Stimulated activated naive CD8-positive, alpha-beta T cell treated with anti-CD3 and anti-CD28 coated beads, Interleukin-15, Interleukin-2, amounts not matched to agents 100 ng/mL and 50 ng/mL, for 24 hours (primary cell): Measurements from ENCODE around the gene ZNF354C.

ENCODE experiments used
- H3K27ac Mint-ChIP-seq: one replicate; pipeline ENCODE4 v1.8.0; 2021; ENCODE audit warnings: mild to moderate bottlenecking, mixed read lengths
- H3K27me3 Mint-ChIP-seq: one replicate; pipeline ENCODE4 v1.8.0; 2021; ENCODE audit warnings: mixed read lengths
- H3K36me3 Mint-ChIP-seq: one replicate; pipeline ENCODE4 v1.8.0; 2021; ENCODE audit warnings: low read depth, mixed read lengths
- H3K4me1 Mint-ChIP-seq: one replicate; pipeline ENCODE4 v1.8.0; 2021; ENCODE audit warnings: low read depth, mixed read lengths
- H3K4me3 Mint-ChIP-seq: one replicate; pipeline ENCODE4 v1.8.0; 2021; ENCODE audit warnings: mild to moderate bottlenecking, mixed read lengths
- H3K9me3 Mint-ChIP-seq: one replicate; pipeline ENCODE4 v1.8.0; 2021; ENCODE audit warnings: mixed read lengths

The ZNF354C gene

DNA sequence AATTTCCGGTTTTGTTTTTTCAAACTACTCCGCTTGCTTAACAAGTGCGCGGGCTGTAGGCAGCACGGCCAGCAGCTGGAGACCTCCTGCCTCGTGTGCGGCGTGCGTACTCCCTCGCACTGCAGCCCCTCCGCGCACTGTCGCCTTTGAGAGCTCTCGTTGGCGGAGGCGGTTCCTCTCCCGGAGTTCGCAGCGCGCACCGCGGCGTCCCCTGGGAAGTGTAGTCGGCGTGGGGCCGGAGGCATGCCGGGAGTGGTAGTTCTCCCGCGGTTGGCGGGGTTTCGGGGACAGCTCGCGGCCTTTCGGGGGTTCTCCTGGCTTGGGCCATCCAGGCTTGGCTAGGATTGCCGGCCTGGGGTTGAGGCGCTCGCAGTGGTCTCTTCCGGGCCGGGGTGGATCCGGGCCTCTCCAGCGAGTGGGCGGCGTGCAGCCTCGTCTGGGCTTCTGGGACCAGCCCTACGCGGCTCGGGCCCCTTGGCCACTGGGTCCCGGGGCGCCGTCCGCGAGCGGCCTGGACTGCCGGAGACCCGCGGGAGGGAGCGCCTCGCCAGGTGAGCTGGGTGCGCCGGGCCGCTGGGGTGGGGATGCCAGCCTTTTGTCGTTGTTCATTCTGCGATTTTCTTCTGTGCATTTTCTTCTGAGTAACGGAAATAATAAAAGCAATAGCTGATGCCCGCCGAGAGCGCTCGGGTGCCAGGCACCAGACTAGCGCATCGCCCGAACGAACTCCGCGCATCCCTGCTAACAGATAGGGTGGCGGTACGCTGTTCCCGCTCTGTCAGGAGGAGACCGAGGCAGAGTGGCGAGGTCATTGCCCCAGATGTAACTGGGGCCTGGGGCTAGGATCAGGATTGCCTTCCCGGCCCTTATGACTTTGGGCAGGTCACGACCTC, at the start of gene ZNF354C:
Gene ZNF354C, plus strand, starts transcription at position 258 of the 893 bp plus-strand sequence. CDS start 1,696 bp downstream, outside the sequence.
- H3K27ac Mint-ChIP-seq: peak within 1 kb of the TSS; percentile 76
- peaks cover 17% of the 10 kb centered on the region for H3K4me1 Mint-ChIP-seq
- peaks cover 54% of the 10 kb centered on the region for H3K36me3 Mint-ChIP-seq
- peaks cover 19% of the 10 kb centered on the region for H3K9me3 Mint-ChIP-seq
- peak within 1 kb of the TSS; percentile 85 for H3K4me3 Mint-ChIP-seq
- no peaks in the 10 kb centered on the region for H3K27me3 Mint-ChIP-seq

DNA sequence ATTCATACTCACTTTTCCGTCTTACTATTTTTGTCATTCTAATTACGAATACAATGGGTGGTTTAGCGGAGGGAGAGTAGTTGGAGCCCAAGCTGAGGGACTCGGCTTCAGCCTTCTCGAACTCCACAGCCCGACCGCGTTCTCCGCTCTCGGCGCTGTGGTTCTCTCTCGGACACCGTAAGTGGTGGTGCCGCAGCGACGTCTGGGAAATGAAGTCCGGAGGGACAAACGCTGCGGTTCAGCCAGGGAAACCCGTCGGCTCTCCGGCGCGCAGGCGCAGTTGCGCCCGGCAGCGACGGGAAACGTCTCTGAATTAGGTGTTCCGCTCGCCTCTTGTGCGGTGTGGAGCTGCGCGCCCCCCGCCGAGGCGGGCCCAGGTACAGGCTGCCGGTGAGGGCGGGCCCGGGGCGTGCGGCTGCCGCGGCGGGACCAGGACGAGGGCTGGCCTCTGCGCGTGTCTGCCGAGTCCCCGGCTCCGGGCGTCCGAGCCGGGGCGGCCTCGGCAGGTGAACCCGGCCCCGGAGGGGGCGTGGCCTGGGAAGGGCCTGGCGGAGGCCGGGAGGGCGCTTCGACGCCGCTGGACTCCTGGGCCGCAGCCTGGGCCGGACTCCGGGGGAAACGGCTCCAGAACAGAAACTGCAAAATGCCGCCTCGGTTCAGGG, 36.5 kb upstream of the ZNF354C start, which contains the start of gene ZNF879:
Gene ZNF879, plus strand, starts transcription at position 277 of the 662 bp plus-strand sequence. CDS start 1,201 bp downstream, outside the sequence.
- peak within 1 kb of the TSS; percentile 87 for H3K27ac Mint-ChIP-seq
- peaks cover 14% of the 10 kb centered on the region for H3K4me1 Mint-ChIP-seq
- H3K27me3 Mint-ChIP-seq: peaks cover 3% of the 10 kb centered on the region
- H3K36me3 Mint-ChIP-seq: peaks cover 42% of the 10 kb centered on the region
- peak within 1 kb of the TSS; percentile 86 for H3K4me3 Mint-ChIP-seq
- peaks cover 27% of the 10 kb centered on the region for H3K9me3 Mint-ChIP-seq

GRCh38 chr5:179033004-179033580, 27.1 kb upstream of the ZNF354C start:
- Mint-ChIP-seq H3K4me3 (no peak overlapping the region), H3K27me3 (no peaks in the 10 kb centered on the region), H3K27ac (no peak overlapping the region), H3K36me3 (peaks cover 85% of the 10 kb centered on the region), H3K4me1 (no peaks in the 10 kb centered on the region), H3K9me3 (peaks cover 69% of the 10 kb centered on the region)

- H3K27me3 Mint-ChIP-seq: no peaks in the 10 kb centered on the region
- peaks cover 13% of the 10 kb centered on the region for H3K36me3 Mint-ChIP-seq
- H3K4me1 Mint-ChIP-seq: no peaks in the 10 kb centered on the region
- H3K4me3 Mint-ChIP-seq: no peak overlapping the region
- H3K27ac Mint-ChIP-seq: no peak overlapping the region
- H3K9me3 Mint-ChIP-seq: peaks cover 53% of the 10 kb centered on the region
These were observed 15.4 kb upstream of the ZNF354C start for GRCh38 chr5:179044765-179045164.

DNA sequence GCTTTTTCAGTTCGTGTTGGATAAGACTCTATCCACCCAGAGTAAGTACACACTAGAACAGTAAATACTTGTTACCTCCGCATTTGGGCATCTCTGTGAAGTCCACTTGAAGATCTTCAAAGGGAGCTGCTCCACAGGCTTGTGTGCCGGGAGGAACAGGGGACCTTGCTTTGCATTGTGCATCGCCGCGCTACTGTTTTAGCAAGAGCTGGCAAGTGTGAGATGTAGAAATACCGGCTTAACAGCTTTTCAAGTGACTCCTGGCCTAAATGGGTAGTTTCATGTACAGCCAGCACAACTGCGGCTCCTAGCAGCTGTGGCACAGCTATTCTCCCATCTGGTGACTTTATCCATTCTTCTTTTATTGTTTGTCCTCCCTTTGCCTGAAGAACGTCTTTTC, 8.4 kb upstream of the ZNF354C start:
- Mint-ChIP-seq H3K4me3 (no peak overlapping the region), H3K4me1 (no peaks in the 10 kb centered on the region), H3K27ac (no peak overlapping the region), H3K9me3 (peaks cover 25% of the 10 kb centered on the region), H3K27me3 (no peaks in the 10 kb centered on the region), H3K36me3 (peaks cover 3% of the 10 kb centered on the region)

DNA sequence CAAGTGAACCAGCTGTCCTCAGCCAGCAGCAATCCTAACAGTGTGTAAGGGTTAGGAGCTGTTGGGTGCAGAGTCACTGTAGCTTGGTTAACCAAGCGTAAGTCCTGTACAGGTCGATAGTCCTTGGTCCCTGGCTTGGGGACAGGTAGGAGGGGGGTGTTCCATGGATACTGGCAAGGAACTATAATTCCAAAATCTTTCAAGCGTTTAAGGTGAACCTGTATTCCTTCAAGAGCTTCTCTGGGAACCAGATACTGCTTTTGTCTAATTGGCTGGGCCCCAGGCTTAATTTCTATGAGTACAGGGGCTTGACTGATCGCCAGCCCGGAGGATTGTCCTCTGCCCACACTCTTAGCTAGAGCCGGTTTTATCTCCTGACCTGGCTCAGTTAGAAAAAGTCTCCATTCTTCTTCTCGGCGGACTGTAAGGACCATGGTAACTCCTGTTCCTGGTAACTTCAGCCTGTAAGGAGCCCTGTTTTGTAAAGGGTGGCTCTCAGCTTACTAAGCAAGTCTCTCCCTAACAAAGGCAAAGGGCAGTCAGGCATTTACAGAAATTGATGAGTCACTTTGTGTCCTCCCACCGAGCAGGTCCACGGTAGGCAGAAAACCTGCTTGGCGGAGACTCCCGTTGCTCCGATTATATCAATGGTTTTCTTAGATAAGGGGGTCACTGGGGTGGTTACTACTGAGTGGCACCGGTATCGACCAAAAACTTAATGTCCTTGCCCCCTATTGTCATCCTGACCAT, 6.0 kb upstream of the ZNF354C start:
- Mint-ChIP-seq H3K4me3 (no peak overlapping the region), H3K27ac (no peak overlapping the region), H3K36me3 (peaks cover 3% of the 10 kb centered on the region), H3K4me1 (peaks cover under 1% of the 10 kb centered on the region), H3K27me3 (no peaks in the 10 kb centered on the region), H3K9me3 (peaks cover 11% of the 10 kb centered on the region)

DNA sequence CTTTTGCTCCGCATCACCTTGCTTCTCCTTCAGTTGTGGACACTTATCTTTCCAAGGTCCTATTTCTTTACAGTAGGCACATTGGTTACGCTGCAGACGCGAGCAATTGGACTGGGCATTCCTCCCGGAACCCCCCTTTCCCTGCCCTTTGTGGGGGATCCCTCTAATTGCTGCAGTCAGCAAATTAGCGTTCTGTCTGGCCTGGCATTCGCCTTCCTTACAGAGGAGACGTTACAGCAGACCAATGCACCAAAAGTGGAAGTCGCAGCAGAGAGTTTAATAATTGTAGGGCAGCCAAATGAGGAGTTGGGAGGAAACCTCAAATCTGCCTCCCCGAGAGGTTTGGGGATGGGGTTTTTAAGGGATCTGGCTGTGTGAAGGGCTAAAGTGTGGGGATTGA, 5.3 kb upstream of the ZNF354C start:
- Mint-ChIP-seq H3K27ac (no peak overlapping the region), H3K36me3 (peaks cover 10% of the 10 kb centered on the region), H3K4me3 (no peak overlapping the region), H3K4me1 (peaks cover 7% of the 10 kb centered on the region), H3K27me3 (no peaks in the 10 kb centered on the region), H3K9me3 (peaks cover 18% of the 10 kb centered on the region)

GRCh38 chr5:179055436-179055835, 4.7 kb upstream of the ZNF354C start:
- H3K4me1 Mint-ChIP-seq: peaks cover 10% of the 10 kb centered on the region
- peaks cover 17% of the 10 kb centered on the region for H3K9me3 Mint-ChIP-seq
- H3K27me3 Mint-ChIP-seq: no peaks in the 10 kb centered on the region
- no peak overlapping the region for H3K27ac Mint-ChIP-seq
- no peak overlapping the region for H3K4me3 Mint-ChIP-seq
- peaks cover 12% of the 10 kb centered on the region for H3K36me3 Mint-ChIP-seq

DNA sequence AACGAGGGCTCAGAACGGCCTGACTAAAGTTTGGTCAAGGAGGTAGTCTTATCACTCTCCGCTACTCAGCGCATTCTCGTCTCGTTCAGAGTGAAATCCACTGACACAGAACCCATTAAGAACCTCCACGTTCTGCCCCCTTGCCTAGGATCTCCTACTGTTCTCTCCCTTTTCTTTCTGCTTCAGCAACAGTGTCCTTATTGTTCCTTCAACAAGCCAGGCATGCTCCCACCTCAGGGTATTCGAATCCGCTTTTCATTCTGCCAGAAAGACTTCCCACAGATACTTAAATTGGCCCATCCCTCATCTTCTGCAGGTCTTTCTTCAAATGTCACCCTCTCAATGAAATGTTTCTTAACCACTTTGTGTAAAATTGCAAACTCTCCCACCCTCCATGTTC, 4.3 kb upstream of the ZNF354C start:
- Mint-ChIP-seq H3K4me3 (no peak overlapping the region), H3K27me3 (no peaks in the 10 kb centered on the region), H3K9me3 (peaks cover 14% of the 10 kb centered on the region), H3K27ac (no peak overlapping the region), H3K36me3 (peaks cover 12% of the 10 kb centered on the region), H3K4me1 (peaks cover 10% of the 10 kb centered on the region)

DNA sequence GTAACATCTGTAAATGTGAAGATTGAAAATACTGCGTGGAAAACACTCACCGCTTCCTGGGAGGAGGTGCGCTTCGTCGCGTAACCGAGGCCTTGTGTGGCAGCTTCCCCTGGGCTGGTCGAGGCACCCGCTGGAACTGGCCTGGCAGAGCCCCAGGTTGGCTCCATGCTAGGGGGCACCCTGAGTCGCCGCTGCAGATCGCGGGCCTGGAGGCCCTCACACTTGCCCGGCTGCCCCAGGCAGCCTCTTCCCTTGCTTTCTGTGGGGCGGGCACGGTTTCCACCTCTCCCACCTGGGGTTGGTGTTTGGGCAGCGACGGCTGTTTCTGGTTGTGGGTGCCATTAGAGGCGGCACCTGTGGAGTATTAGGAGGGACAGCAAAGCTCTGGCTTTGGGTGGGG, 852 bp downstream of the ZNF354C start:
- Mint-ChIP-seq H3K27ac (peak overlapping the region; percentile 76), H3K27me3 (no peaks in the 10 kb centered on the region), H3K4me3 (peak overlapping the region; percentile 85), H3K4me1 (peaks cover 17% of the 10 kb centered on the region), H3K9me3 (peaks cover 24% of the 10 kb centered on the region), H3K36me3 (peaks cover 60% of the 10 kb centered on the region)

DNA sequence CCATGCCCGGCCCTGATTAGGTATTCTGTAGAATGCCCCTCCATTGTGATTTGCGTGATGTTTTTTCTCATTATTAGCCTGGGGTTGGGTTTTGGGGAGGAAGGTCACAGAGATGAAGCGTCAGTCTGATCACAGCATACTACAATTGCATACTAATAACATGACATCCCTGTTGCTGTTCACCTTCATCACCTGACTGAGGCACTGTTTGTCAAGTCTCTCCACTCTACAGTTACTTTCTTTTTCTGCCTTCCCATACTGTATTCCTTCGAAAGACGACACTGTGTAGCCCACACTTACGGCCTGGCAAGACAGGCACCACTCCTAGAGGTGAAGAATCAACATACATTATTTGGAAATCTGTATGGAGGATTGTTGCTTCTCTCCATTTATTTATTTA, 5.5 kb downstream of the ZNF354C start:
- peaks cover 33% of the 10 kb centered on the region for H3K9me3 Mint-ChIP-seq
- H3K27me3 Mint-ChIP-seq: no peaks in the 10 kb centered on the region
- no peak overlapping the region for H3K4me3 Mint-ChIP-seq
- H3K4me1 Mint-ChIP-seq: peaks cover 7% of the 10 kb centered on the region
- H3K27ac Mint-ChIP-seq: no peak overlapping the region
- peaks cover 91% of the 10 kb centered on the region for H3K36me3 Mint-ChIP-seq

DNA sequence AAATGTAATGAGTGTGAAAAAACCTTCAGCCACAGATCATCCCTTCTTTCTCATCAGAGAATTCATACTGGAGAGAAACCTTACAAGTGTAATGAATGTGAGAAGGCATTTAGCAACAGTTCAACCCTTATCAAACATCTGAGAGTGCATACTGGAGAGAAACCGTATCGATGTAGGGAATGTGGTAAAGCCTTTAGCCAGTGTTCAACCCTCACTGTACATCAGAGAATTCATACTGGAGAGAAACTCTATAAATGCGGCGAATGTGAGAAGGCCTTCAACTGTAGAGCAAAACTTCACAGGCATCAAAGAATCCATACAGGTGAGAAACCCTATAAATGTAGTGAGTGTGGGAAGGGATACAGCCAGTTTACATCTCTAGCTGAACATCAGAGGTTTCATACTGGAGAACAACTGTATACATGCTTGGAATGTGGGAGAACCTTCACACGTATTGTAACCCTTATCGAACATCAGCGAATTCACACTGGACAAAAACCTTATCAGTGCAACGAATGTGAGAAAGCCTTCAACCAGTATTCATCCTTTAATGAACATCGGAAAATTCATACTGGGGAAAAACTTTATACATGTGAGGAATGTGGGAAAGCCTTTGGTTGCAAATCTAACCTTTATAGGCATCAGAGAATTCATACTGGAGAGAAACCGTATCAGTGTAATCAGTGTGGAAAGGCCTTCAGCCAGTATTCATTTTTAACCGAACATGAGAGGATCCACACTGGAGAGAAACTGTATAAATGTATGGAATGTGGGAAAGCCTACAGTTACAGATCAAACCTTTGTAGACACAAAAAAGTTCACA, 19.2 kb downstream of the ZNF354C start:
- Mint-ChIP-seq H3K27ac (no peak overlapping the region), H3K4me1 (no peaks in the 10 kb centered on the region), H3K36me3 (peaks cover 80% of the 10 kb centered on the region), H3K27me3 (no peaks in the 10 kb centered on the region), H3K9me3 (peaks cover 57% of the 10 kb centered on the region), H3K4me3 (no peak overlapping the region)

GRCh38 chr5:179080724-179081123, 20.6 kb downstream of the ZNF354C start:
- no peaks in the 10 kb centered on the region for H3K4me1 Mint-ChIP-seq
- H3K27ac Mint-ChIP-seq: no peak overlapping the region
- no peaks in the 10 kb centered on the region for H3K27me3 Mint-ChIP-seq
- H3K4me3 Mint-ChIP-seq: no peak overlapping the region
- peaks cover 57% of the 10 kb centered on the region for H3K9me3 Mint-ChIP-seq
- peaks cover 75% of the 10 kb centered on the region for H3K36me3 Mint-ChIP-seq

- H3K4me3 Mint-ChIP-seq: no peak overlapping the region
- H3K9me3 Mint-ChIP-seq: peaks cover 57% of the 10 kb centered on the region
- H3K36me3 Mint-ChIP-seq: peaks cover 28% of the 10 kb centered on the region
- H3K27me3 Mint-ChIP-seq: no peaks in the 10 kb centered on the region
- H3K27ac Mint-ChIP-seq: no peak overlapping the region
- no peaks in the 10 kb centered on the region for H3K4me1 Mint-ChIP-seq
These were observed 29.3 kb downstream of the ZNF354C start for GRCh38 chr5:179089502-179089901.
